HG03280 (cell line): ENCODE results near the gene C17orf75.

Experiments
- ATAC-seq: cut with Tn5 transposase; IDR thresholded peaks from one replicate; pipeline ENCODE4 v1.9.1; 2021; ENCODE audit warnings: mild to moderate bottlenecking, moderate library complexity; ENCODE audit not compliant: unreplicated experiment

C17orf75 gene

GRCh38 chr17:32279891-32280716 lies 61.9 kb downstream of the C17orf75 start:
- ATAC-seq, result no peak

DNA sequence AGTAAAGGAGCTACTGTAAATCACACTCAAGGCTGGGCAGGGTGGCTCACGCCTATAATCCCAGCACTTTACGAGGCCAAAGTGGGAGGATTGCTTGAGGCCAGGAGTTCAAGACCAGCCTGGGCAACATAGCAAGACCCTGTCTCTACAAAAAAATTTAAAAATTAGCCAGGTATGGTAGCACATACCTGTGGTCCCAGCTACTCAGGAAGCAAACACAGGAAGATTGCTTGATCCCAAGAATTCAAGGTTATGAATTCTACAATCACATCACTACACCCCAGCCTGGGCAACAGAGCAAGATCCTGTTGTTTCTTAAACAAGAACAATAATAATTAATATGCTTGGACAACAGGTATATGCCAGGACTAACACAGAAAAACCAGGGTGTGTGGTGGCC lies 63.2 kb downstream of the C17orf75 start:
- ATAC-seq, result no peak
